ENCODE data around the gene PDIA6.

The PDIA6 gene

DNA sequence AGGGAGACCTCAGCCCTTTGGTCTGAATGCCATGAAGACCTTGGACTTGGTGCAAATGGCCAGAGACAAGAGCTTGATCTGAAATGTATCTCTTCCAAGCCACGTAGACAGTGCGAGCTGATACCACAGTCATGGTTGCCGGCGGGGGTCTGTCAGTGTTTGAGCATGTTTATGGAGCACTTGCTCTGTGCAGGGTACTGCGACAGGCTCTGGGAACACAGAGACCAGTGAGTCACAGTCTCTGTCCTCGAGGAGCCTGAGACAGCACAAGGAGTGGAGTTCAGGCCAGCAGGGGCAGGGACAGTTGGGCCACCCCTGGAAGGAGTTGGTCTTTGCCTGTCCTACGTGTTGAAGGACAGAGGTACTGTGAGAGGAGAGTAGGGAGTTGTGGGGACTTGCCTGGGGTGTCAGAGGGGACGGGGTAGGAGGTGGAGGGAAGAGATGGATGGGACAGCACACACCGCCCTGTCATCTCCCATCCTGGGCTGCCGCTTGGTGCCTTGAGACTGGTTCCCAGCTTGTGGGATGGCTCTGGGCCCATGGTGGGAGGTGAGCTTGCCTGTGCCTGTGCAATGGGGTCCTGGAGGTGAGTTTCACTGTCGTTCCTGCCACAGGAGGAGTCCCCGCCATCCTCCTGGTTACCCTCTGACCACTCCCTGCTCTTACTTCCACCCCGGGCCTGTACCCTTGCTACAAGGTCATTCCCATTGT is 51.6 kb downstream of the PDIA6 start:
- no peak for DNase-seq

DNA sequence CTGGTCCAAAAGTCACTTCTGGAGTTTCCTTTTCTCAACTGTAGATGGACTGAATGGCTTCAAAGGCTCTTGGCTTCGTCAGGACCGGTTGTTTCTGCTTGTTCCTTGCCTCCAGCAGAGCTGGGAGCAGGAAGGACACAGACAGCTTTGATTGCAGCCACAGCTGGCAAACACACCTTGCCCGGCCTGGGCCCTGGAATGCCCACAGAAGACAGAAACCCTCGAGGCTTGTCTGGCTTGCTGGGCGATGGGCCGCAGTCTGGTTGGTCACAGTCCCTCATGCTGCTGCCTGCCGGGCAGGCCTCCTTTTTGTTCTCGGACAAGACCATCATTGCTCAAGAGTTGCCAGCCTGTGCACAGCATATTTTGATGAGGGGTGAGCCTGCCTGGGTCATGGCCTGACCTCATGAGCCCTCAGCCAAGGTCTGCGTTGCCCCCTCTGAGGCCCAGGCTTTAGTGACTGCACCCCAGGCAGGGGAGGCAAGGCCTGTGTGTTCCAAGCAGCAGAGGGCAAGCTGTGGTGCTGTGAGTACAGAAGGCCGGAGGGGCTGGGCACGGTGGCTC is 53.4 kb downstream of the PDIA6 start:
- no peak for DNase-seq

DNA sequence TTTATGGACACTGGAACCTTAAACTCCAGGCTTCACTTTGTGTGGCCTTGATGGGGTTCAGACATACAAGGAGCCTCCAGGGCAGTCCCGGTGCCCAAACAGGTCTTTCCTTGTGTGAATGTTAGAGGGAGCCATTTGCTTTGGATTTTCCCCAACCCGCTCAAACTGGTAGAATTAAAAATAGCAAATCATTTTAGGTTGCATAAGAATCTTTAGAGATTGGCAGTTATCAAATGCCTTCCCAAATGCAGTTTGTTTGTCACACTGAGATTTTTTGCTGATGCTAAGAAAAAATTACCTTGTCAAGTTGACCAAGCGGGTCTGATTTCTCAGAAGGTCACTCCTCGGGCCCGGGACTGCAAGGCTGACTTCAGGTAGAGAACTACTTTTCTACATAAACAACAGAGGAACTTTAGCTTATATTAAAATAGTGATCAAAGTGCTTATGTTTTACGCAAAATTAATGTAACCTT is 54.7 kb downstream of the PDIA6 start:
- DNase-seq, result no peak

DNA sequence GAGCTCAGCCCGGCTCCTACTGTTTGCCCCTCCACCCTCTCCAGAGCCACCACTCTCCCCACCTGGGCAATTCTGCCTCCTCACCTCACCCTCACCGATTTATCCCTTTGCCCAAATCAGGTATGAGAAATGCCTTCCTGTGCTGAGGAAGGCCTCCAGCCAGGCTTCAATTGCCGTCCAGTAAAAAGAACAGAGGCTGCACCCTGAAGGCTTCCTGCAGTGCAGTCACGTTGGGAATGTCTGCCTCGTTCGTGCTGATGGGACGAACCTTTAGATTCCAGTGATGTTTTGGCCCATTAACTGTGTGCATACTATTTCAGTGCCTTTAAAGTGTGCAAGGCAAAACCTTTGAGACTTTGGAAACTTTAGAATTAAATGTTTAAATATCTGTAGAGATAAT is 57.0 kb downstream of the PDIA6 start:
- DNase-seq, result no peak

DNA sequence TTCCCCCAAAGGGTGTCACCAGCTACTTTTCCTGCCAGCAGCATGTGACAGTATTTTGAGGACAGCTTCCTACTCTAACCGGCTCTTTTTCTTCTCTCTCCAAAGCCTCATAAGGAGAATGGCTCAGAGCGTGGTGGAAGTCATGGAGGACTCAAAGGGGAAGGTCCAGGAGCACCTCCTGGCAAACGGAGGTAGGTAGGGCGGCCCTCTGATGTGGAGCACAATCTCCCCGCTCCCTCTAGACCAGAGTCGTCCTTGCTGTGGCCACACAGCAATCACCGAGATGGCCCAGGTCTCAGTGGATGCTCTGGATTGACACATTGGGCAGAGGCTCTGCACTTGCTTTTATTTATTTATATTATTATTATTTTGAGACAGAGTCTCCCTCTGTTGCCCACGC is 58.7 kb downstream of the PDIA6 start:
- no peak for DNase-seq

DNA sequence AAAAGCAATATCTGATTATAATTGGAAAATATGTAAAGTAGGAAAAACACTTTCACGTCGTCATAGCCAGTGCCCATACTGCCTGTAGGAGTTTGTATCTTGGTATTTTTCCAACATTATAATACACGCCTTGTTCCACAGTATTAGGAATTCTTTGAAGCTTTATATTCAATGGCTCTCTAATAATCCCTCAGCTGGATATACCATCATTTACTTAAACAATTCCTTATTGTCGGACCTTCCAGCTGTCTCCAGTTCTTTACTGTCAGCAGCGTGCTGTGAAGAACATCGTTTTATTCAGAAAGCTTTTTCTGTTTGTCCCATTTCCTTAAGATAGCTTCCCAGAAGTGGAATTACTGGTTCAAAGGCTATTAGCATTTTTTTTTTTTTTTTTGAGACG is 59.4 kb downstream of the PDIA6 start:
- no peak for DNase-seq

DNA sequence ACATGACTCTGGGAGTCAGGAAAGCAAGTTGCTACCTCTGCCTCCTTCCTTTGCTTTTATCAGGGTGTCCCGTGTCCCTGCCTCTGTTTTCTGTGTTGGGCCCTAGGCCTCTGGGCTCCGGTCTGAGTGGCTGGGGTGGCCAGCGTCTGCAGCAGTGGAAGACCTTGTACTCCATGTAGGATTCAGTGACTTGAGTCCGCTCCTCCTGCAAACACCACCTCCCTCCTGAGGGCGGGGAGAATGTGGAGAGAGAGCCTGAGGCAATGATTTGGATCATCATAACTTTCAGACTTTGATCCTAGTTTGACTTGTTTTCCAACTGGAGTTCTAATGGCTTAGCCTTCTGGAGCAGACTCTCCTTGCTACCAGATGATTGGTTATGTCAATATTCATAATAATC is 60.3 kb downstream of the PDIA6 start:
- DNase-seq, result no peak

DNA sequence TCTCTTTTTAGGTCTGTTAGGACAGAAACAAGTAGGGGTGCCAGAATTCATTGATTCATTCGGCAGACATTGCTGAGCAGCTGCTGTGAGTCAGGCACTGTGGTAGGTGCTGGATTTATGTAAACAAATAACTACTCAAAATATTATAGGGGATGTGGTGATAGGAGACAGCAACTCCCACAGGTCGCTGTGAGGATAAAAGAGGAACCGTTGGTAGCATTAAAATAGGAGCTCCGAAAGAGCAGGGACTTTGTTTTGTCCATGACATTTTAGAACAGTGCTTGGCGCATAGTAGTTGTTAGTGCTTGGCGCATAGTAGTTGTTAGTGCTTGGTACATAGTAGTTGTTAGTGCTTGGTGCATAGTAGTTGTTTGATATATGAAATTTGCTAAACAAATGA is 62.0 kb downstream of the PDIA6 start:
- DNase-seq, result no peak

DNA sequence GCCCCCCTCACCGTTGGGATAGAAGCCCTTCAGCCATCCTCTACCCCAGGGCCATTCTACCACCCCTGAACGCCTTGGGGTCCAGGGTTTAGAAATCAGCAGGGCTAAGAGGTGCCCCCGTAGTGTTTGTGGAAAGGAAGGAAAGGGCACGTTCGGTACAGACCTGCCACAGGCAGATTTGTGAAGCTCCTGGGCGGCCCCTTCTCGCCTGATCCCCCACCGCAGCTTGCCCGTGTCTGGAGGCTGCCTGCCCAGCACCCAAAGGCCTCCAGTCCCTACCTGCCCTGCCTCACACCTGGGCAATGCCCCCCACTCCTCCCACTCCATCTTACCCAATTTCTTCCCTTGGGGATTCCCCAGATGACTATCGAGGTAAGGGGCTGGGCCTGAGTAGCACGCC is 69.9 kb downstream of the PDIA6 start:
- no peak for DNase-seq

DNA sequence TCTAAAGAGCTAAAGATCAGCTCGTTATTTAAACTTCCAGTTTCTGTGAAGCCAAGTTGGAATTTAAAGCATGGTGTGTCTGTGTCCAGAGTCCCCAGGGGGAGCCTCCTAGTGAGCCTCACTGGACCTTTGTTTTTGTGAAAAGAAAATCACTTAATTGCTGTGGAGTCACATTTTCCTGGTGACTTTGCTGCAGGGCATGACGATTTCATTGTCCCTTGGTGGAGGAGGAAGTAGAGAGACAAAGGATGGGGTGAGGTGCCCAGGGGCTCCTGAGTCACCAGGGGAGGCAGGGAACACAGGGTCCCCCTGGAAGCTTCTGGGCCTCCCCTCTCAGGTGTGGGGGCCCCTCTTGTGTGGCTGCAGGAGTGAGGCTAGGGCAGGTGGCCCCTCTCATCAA is 71.4 kb downstream of the PDIA6 start:
- DNase-seq, result no peak

DNA sequence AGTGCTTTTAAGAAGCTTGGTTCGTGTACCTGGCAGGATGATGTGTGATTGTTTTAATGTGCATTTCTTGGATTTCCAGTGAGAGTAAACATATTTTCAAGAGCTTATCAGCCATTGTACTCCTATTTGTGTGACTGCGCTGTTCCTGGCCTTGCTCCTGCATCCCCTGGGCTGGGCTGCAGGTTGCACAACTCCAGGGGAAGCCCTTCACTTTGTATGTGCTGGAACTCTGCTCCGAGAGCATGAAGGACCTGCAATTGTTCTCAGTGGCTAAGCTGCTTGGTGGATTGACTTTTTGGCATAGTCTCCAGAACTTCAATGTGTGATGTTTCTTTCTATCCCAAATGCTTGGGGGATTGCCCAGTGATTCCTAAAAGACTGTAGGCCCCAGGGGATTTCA is 72.4 kb downstream of the PDIA6 start:
- DNase-seq, result no peak

DNA sequence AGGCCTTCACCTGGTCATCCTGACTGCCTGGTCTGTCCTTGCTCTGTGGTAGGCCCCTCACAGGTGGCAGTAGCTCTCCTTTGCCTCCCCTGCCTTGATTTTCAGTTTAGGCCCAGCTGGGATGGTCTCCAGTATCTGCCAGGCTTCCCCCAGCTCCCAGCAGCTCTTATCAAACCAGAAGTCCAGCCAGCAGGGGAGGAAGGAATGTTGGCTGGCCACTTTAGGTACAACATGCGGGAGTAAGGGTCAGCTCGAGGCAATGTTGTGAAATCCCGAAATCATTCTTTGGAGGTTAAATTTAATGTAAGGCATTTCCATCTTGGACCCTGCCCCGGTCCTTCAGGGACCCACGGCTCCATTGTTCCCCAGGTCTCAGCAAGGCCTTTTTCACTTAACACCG is 74.4 kb downstream of the PDIA6 start:
- DNase-seq, result no peak

DNA sequence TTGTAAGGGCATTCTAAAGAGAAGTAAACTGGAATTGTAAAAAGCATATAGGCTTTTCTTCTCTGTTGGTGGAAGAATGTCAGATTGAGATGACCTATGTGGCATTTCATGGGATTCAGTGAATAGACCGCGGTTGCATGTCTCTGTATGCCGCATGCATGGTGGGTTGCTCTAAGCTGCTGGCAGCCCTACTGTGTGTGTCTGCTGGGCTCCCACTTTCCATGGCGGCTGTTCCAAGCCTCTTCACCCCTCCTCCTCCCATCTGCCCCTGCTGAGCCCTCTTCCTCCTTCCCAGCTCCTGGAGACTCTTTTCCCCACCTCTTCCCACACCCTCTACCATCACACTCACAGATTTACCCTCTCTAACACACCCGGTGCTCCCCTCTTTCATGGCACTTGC is 78.6 kb downstream of the PDIA6 start:
- DNase-seq, result no peak

DNA sequence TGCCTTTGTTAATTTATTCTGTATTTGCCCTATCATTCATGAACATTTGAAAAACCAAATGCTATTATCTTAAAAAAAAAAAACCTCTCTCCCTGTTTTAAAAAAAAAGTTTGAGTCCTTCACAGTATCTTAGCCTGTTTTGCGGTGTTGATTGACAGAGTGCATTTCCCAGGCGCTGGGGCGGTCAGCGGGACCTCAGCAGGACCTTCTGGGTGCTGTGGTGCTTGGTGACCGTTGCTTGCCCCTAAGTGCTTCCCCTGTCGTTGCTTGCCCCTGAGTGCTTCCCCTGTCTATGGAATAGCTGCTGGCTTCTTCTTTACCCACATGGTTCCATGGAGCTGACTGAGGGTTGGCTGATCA is 79.0 kb downstream of the PDIA6 start:
- DNase-seq, result no peak

All from hematopoietic multipotent progenitor cell treated with erythropoietin and hydrocortisone succinate and interleukin-3 and kit ligand, for 4 days (in vitro differentiated cells).